GM13976 (cell line): ENCODE results near the gene PGGT1B.

Source experiments
- DNase-seq: peaks from one replicate; pipeline ENCODE4 v3.0.0; 2012; ENCODE audit warnings: low spot score
- CTCF ChIP-seq: IDR thresholded peaks from 2 replicates; pipeline ENCODE4 v1.5.1; 2012; ENCODE audit warnings: borderline replicate concordance, mild to moderate bottlenecking; ENCODE audit not compliant: insufficient read depth; ENCODE audit errors: extremely low read depth, missing control alignments, control extremely low read depth
- in situ Hi-C: fragments of 300-500 bp; cut with MboI; formaldehyde crosslinking; loops from one replicate; pipeline ENCODE4 v1.12.0; 2022; ENCODE audit warnings: low sequenced_read_pairs, mixed read lengths, inconsistent platforms; ENCODE audit not compliant: unreplicated experiment

Gene PGGT1B

DNA sequence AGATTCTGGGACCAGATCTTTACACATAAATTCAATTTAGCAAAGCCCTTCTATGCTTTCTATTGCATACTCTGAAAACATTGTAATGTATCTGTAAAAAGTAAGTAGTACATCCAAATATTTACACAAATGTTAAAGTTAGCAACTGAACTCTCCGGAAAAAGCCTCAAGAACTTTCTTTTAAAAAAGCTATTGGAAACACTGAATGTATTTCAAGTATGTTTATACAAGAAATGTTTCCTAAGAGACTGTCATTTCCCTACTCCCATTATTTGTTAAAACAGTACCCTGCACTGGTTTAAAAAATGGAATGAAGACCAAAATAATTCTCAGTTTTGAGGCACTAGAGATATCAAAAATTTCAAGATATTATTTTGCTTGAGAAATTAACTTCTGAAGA, 48.1 kb downstream of the PGGT1B start:
- TF ChIP-seq CTCF = no peak
- in situ Hi-C loops = no loop called here
- no peak for DNase-seq

DNA sequence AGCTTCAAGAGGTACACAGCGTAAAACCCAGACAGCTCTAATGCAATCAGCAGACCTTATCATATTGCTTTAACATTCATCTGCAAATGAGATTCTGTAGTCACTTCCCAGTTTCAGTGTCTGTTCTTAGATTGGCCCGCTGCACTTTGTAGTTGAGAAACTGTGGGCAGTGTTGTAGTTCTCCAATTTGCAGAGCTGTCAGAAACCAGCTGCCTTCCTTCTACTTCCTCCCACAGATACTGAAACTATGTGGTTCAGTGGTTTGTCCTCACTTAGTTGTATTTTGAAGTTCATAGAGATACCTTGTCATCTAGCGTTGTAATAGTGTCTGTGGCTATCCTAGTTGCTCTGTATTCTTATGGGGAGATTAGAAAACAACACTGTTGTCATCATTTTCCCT, 53.4 kb downstream of the PGGT1B start:
- in situ Hi-C loops = no loop called here
- no peak for TF ChIP-seq CTCF
- peak; percentile 56 for DNase-seq

DNA sequence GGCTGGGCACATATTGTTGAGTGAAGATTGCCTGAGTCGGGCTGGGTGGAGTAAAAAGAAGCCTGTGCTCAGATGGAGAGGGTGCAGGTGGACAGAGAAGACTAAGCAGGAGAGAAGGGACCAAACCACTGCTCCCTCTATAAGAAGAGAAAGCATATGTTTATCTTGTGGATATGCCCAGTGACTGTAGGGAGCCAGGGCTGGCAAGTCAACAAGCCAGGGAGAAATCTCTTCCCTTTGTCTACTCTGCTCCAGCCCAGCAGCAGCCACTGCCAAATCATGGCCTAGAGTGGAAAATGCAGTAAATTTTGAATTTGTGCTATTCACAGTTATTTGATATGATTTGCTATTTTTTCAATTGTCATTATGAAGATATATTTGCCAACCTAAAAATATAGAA, 59.7 kb downstream of the PGGT1B start:
- no peak for TF ChIP-seq CTCF
- in situ Hi-C loops = no loop called here
- DNase-seq = no peak

DNA sequence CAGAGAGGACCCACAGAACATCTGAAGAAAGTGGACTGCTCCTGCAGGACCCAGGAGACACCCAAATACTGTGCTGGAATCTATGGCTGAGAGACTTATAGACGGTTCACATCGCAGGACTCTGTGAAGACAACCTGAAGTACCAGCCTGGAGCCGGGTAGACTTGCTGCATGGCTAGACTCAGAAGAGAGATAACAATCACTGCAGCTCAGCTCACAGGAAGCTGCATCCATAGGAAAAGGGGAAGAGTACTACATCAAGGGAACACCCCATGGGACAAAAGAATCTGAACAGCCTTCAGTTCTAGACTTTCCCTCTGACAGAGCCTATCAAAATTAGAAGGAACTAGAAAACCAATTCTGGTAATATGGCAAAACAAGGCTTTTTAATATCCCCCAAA, 66.5 kb downstream of the PGGT1B start:
- DNase-seq = no peak
- TF ChIP-seq CTCF = no peak
- in situ Hi-C loops = no loop called here

DNA sequence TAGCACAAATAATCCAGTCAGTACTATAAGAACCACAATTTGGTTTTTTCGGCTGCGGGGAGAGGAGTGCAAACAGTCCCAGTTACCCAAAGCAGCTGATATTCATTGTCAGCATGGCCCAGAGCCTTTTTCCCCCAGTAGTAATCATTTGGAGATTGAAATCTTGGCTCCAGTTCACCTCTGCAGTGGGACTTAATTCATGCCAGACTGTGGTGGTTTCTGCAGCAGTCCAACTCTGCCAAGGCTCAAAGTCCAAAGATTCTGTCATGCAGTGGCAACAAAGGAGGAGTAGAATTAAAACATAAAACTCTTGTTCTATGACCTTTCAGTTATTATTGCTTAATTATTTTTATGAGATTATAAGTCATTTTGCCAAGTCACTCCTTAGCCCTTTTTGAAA, 68.0 kb downstream of the PGGT1B start:
- in situ Hi-C loops = no loop called here
- no peak for TF ChIP-seq CTCF
- no peak for DNase-seq

DNA sequence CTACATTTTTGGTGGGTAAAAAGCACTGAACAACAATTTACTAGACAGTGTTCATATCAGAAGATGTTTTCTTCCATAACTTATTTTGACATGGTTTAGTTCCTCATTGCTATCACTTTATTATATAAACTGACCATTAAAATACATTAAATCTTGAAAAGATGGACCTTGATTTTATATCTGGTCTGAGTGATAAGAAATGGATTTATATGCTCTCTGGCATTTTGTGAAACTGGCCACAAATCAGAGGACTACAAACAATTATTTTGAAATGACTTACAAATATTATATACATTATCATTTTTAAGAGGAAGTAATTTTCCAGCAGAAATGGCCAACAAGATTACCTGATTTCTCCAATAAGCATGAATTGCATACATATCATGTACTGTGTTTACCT, 69.4 kb downstream of the PGGT1B start:
- in situ Hi-C loops = no loop called here
- no peak for DNase-seq
- no peak for TF ChIP-seq CTCF

- no peak for DNase-seq
- in situ Hi-C loops = no loop called here
- no peak for TF ChIP-seq CTCF
Observed at GRCh38 chr5:115192098-115192497, 70.6 kb downstream of the PGGT1B start.
